GM19452 (cell line): ENCODE measurements around the gene TXNRD3.

ENCODE experiments used
- ATAC-seq: cut with Tn5 transposase; IDR thresholded peaks from one replicate; pipeline ENCODE4 v1.9.1; 2021; ENCODE audit not compliant: unreplicated experiment

TXNRD3 gene

DNA sequence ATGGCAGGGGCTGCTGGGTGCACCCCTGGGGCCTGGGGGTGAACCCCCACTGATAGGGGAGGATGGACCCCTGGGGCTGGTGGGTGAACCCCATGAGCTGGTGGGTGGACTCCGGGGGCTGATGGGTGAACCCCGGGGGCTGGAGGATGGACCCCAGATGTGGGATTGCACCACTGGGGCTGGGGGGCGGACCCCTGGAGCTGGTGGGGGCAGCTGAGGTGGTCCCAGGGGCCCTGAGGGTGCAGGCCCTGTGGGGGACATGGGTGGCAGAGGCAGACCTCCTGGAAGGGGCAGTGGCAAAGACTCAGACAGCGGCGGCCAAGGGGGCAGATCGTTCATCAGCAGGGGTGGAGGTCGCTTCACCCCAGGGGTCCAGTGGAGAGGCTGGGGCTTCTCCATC, 17.4 kb upstream of the TXNRD3 start:
- ATAC-seq: no peak

DNA sequence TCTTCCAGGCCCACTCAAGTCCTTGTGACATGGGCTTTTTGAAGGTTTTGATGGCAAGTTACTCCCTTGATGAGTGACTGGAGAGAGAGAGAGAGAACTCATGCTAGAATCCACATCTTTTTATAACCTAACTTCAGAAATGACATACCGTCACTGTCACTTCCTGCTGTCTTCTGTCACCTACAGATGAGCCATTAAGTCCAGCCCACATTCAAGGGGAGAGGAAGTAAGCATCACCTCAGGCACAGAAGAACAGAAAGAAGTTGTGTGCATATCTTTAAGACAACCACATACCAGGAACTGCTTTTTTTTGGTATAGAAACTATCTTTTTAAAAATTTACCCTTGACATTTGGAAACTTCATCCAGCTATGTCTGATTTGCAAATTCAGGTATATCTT, 16.6 kb upstream of the TXNRD3 start:
- ATAC-seq: no peak

DNA sequence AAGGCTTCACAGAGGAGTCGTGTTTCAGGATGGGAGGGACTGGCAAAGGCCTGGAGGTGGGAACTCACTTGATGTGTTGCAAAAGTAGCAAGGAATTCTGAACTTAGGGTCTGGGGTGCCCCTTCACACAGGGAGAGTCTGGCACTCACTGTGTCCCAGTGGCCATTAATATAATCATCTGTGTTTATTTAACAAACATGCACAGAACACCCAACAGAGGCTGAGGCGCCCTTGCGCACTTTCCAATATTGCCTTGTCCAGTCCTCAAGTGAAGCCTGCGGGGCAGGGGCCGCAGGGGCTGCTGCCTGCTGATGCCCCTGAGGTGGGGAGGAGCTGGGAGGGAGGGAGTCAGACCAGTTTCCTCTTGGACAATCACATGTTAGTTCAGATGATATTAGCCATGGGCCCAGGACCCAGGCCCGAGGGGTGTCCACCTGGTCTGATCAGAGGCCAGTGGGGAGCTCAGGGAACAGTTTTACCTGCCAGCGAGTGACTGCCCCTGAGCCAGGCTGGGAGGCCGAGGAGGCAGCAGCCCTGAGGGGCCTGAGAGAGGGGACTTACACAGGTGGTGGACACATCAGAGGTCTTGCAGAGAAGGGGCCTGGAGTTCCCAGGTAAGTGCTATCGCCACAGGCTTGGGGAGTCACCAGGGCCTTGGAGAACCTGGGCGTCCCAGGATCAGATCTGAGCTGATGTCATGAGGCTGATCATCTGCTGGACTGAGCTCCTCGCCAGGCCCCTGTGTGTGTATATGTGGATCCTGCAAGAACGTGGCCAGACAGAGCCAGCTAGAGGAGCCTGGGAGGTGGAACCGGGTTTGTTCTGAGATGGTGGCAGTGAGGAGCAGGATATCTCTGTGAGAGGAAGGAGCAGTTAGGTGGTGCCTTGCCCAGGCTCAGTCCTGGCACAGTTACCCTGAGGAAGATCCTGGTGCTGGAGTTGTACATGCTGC, 13.8 kb upstream of the TXNRD3 start:
- ATAC-seq: no peak

DNA sequence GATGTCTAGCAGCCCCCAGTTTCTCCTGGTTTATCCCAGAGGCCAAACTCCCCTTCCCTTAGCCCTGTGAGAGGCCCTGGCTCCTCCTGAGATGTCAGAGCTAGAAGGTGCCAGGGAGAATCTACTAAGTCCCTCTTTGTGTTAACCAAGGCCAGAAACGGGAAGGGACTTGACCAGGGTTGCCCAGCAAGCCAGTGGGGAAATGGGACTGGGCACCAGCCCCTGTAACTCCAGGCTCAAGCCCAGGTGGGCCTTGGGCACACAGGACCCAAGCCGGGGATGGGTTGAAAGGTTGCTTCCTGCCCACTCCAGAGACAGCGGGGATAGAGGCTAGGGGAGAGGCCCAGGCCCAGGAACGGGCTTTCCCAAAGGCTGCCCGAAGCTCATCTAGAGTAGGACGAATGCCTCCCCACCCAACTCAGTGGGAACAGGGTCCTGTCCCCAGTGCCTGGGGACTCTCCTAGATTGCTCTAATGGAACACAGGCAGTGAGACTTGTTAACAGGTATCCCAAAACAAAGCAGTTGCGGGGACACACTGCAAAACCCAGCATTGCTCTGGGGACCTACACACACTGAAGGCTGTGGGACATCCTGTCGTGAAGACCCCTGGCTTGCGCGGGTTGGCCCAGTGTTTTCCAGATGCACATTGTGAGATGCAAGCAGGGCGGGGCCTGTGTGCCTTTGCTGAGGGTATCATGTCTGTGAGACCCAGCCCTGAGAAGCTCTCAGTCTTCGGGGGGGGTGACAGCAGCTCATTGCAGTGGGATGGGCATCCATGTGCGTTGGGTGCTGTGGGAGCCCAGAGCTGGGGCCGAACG, 12.9 kb upstream of the TXNRD3 start:
- ATAC-seq: no peak

DNA sequence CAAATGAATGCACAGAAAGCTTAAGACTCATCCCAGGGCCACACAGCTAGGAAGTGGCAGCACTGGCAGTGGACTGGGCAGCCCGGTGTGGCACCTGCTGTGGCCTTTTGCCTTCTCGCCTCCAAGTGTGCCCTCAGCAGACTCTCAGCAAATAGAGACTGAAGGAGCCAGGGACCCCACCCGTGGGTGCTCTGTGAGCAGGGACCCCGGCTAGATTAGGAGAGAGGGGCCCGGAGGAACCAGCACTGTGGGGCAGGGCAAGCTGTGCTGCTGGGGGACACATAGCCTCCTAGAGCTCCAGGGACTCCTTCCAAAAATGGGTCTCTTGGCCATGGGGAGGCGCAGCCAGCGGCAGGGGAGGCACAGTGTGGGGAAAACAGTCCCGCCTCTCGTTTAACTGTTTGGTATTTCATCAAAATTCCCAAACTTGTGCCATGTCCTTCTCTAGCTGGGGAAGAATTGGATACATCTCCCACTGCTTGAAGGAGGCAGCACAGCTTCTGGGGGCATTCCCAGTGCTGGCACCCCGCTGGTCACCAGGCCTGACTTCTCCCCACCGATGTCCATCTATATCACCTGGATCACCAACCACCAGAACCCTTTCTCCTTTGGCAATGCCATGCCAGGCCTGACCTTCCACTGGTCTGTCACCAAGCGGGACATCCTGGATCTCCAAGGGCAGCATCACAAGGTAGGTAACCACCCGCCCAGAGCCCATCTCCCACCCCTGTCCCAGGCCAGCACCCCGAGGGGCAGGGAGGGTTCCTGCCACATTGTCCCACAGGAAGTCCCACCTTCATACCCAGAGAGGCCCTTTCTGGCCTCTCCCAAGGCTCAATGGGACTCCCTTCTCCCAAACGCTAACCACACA, 12.0 kb upstream of the TXNRD3 start:
- ATAC-seq: no peak

DNA sequence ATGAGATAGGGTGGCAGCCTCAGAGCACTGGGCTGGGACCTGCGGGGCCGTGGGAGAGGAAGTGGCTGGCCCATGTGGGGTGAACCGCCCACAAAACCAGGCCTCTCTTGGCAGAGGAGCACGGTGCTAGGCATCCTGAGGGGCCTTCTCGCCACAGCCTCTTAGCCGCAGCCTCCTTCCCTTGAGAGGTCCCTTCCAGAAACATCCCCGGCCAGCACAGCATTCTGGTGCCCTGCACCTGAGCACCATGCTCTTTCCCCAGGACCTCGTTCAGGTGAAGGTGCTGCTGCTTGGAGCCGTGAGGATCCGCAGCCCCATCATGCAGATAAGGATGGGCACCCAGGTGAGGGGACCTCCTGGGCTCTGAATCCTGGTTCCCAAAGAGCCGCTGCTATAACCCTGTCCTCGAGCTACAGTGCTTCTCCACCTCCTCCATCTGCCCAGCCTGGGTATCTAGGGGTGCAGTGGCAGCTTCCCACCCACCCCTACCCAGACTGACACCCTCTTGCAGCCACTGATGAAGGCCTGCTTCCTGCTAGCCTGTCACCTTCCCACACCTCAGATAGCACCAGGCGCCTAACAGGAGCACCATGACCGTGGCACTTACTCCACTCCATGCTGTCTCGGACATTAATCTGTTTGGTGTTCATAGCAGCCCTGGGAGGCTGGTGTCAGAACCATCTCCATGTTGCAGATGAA, 11.2 kb upstream of the TXNRD3 start:
- ATAC-seq: no peak

DNA sequence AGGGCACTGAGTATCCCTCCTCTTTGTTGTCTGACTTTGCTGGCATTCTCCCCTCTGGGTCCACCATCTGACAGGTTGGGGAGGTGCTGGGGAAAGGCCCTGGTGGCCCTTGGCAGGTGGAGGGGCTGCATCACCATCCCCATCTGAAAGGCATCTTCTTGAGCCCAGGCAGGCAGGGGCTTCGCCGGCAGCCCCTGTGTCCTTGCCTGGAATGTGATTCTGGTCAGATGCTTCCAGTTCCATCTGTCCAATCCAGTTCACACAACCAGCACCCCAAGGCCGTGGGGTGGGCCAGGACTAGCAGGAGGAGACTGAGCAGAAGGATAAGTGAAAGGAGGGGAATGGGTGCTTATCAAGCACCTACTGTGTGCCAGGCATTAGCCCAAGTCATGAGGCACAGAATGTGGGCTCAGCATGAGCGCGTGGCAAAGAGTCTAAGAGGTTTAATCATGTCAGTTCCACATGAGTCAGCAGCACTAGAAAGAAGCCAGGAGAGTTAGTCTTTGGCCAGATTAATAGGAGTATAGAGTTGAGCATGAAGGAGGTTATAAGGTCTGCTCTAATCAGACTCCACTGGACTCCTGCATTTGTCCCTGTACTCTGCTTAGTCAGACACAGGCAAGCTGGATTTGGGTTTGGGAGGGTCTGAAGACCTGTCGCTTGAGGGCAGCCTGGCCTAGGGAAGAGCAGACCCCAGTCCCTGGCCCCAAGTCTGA, 10.5 kb upstream of the TXNRD3 start:
- ATAC-seq: no peak

DNA sequence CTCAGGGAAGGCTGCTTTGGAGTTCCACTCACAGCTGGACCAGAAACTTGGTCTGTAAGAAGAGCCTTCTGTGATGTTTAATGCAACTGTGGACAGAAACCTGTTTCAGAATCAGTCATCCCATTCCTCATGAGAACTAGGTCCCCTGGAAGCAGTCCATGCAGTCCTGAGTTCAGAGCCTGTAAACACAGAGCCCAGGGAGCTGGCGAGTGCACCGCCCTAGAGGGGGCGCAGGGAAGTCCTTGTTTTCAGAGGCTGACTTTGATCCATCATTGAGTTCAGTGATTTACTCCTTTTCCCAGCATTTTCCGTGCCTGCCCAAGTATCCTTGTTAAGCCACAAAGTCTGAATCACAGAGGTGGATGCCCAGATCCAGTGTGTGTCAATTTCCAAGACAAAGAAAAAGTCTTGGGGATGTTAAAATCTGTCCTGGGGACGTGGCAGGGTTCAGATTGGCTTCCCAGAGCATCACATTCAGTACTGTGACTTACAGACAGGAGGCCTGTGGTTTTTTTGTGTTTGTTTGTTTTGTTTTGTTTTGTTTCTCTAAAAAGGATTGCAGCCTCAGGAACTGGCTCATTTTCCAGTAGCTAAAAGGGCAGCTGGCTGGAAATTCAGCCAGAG, 9.8 kb upstream of the TXNRD3 start:
- no peak for ATAC-seq

DNA sequence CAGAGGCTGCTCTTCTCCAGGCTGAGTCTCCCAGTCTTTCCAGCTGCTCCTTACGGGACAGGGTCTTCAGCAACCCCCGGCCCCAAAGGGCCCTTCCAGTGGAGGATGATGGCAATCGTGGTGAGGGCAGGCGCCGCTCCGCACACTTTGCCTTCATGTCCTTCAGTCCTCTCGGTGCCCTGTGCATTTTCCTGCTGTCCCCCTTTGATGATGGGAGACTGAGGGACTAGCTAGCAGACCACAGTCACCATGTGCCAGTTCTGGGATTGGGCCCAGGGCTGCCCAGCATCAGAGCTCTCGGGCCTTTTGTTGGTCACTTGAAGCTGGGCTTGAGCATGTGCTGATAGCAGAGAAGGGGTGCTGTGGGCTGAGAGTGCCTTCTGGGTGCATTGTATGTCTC, 8.8 kb upstream of the TXNRD3 start:
- no peak for ATAC-seq

DNA sequence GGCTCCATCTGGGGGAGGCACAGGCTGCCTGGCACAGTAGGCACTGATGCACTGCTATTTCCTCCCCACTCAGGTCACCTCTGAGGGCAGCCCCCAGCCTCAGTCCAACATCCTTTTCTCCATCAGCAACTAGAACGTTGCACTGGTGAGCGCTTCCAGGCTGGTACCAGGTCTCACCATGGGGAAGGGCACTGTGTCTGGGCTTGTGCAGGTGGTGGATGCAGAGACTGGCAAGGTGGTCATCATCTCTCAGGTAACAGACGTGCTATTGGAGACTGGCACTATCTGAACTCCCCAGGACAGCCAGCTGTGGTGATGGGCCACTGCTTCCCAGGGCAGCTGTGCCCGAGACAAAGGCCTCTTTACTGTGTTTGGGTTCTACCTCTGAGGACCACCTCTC, 8.3 kb upstream of the TXNRD3 start:
- ATAC-seq: no peak

DNA sequence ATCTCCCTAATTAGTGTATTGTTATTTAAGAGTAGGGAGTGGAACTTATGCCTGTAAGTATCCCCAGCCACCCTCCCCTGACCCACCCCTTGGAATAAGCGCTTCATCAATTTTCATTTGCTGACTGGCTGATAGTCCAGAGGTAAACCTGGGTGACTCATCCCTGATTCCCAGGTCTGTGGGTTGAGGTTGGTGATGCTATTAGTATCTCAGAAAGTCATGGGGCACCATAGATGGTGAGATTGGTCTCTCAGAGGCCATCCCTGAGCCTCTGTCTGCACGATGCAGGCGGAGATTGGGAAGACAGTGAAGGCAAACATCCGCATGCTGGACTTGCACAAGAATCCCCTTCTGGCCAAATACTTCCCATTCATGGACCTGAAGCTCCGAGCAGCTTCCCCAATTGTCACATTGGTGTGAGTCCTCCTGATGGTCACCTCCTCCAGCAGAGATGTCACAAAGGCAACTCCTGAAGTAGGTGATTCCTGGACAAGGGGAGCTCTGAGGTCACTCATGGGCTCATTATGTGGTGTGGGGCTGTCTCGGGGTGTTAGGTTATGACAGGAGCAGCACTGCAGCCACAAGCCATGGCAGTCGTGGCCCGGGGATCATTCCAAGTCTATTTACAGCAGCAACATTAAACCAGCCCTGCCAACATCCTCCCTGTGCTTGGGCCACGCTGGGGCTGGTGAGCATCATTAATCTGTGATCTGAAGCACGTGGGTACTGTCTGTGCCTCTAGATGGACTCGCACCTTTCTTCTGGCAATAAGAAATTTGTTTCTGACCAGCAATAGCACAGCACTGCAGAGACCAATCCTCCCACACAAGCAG, 6.8 kb upstream of the TXNRD3 start:
- ATAC-seq: no peak

DNA sequence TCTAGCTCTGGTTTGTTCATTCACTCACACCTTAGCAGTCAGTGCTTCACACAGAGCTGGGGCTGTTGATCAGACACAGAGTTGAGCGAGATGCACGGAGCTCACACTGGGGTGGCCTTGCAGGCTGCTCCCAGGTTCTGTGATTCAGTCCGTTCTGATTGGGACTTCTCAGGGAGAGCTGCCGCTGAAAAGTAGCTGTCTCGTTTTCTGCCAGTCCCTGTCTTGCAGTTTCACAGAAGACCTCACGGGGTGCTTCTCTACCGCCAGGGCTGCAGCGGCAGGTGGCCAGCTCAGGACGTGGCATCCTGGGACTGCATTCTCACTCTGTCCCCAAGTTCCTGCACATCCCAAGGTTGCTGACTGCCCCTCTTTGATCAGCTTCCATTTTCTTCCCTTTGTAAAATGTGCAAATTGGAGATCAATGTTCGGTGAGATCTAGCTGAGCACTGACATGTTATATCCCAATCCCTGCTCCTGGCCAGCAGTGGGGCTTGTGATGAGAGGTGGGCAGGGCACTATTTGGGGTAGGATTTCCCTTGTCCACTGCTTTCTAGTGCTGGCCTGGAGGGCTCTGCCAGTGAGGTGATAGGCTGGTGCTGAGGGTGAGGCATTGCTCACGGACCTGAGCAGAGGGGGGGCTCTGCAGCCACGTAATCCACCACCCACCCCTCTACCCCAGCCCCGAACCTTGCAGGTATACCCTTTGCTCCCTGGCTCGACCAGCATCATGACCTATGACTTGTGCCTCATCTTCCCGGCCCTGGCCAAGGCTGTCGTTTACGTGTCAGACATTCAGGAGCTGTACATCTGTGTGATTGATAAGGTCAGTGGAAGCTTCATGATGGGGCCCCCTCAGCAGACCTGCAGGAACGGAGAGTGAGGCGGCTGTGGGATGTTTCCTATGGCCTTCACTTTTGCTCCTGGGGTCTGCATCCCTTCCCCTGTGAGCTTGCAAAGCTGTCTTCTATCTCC, 5.3 kb upstream of the TXNRD3 start:
- no peak for ATAC-seq

DNA sequence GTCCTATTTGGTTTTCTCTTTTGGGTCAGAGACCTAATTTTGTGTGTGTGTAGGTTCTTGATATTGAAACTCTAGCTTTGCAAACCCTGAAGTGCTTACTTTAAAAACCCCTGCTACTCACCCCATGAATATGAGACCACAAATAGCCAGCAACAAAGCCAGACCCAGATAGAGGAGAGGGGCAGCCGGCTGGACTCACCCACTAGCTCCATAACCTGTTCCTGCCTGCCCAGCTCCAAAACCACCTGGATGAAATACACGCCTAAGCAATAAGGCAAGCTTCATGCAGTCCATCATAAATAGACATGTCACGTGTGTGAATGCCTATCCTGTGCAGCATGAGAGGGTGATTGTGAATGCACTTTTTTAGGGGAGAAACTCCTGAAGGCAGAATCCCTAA, 3.7 kb upstream of the TXNRD3 start:
- ATAC-seq: no peak

DNA sequence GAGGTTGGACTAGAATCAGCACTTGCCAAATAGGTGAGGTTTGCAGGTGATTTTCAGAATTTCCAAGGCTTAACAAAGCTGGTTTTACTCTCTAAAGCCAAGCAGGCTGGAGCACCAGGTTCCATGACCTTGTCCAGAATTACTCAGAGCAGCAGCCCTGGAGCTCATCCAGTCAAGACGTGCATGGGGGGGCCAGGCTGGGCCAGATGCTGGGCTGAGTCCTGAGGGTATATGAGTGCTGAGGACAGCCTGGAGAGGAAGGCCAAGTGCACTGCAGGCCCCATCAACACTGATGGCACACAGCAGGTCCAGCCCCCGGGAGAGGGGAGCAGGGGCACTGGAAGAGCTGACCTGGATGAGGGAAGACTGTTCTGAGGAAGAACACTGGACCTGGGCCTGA, 3.0 kb upstream of the TXNRD3 start:
- no peak for ATAC-seq

DNA sequence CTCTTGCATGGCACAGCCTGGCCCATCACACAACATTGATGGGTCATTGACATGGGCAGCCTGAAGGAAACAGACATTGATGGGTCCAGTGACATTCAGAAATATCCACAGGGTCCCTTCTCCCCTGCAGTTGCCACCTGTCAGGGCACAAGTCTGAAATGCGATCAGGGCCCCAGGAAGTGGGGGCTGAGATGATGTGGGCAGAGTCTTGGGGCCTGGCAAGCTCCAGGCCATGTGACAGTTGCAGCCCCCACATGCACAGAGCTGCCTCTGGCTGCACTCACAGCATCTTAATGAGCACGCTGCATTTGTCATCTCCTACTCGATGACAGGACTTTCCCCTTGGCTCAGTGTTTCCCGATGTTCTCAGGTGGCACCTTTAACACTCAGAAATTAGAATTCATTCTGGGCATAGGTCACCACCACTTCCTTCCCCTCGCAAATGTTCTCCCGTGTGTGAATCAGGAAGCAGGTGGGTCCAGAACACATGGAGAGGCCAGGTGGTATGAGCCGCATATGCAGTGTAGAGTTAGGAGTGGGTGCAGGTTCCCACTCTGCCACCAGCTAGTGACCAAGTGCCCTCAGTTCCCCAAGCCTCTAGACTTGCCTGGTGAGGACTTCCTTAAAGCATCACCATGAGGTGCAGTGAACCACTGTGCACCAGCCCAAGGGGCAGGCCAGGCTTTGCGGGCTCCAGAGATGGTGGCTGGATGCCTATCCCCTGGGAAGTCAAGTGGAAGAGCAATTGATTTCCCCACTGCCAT, 1.6 kb upstream of the TXNRD3 start:
- ATAC-seq: no peak

DNA sequence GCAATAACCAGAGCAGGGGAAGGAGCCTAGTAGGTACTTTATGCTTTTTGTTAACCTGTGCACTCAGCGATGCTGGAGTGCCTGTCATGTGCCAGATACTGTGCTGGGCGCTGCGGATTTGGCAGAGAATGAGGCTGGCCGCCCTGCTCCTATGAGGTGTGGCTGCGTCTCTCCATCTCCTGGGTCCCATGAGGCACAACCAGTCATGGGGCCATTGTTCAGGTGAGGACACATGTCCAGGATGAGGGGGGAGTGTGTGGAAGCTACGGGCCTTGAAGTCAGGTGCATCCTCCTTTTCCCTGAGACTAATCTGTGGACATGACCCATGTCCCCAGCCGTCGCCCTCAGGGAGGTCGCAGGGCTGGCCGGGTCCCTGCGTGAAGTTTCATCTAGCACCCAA, 963 bp upstream of the TXNRD3 start:
- ATAC-seq: no peak
